ENCODE results near the gene BEND6.

GRCh38 chr6:56957856-56958255, 2.9 kb downstream of the BEND6 start:
- TF ChIP-seq CTCF (conservative IDR thresholded peaks at IDR 0.05 in 1 of 2, IDR thresholded peaks at IDR 0.05 in 1 of 2; ENCODE audit: low read depth in 1 of 2, low read length in 2 of 2) (no peak), EZH2 (IDR thresholded peaks at IDR 0.05; ENCODE audit: low read length, missing control alignments) (no peak)
